Endothelial cell of umbilical vein (primary cell): ENCODE measurements around the gene PLA2G2E.

ENCODE experiments used
- EZH2 ChIP-seq: IDR thresholded peaks from 2 replicates; pipeline ENCODE4 v1.6.1; 2012; ENCODE audit warnings: borderline replicate concordance, low read depth, mild to moderate bottlenecking, moderate library complexity, low read length, inconsistent platforms; ENCODE audit not compliant: severe bottlenecking
- GATA2 ChIP-seq: IDR thresholded peaks from 2 replicates; pipeline ENCODE4 v1.7.0; 2011; ENCODE audit warnings: low read depth, mild to moderate bottlenecking, moderate library complexity, mixed read lengths, low read length; ENCODE audit not compliant: insufficient read length, insufficient read depth
- POLR2A ChIP-seq: IDR thresholded peaks from 2 replicates; pipeline ENCODE4 v1.6.1; 2012; ENCODE audit warnings: low read depth, mild to moderate bottlenecking, control low read depth, low read length
- TF ChIP-seq, protein P1 (sequence below), 2 donors: IDR thresholded peaks; 1 replicate in 1 of 2; 2 replicates in 1 of 2; pipeline ENCODE4 v1.5.1; 2011; ENCODE audit warnings: low read length in 2 of 2, mild to moderate bottlenecking in 2 of 2, moderate library complexity in 2 of 2, control low read depth in 1 of 2, inconsistent platforms in 1 of 2, low read depth in 1 of 2; ENCODE audit not compliant: insufficient read depth in 1 of 2; ENCODE audit errors: extremely low read depth in 1 of 2
- TF ChIP-seq, protein P2 (sequence below): IDR thresholded peaks from 2 replicates; pipeline ENCODE4 v1.6.1; 2011; ENCODE audit not compliant: insufficient read depth, insufficient read length

DNA sequence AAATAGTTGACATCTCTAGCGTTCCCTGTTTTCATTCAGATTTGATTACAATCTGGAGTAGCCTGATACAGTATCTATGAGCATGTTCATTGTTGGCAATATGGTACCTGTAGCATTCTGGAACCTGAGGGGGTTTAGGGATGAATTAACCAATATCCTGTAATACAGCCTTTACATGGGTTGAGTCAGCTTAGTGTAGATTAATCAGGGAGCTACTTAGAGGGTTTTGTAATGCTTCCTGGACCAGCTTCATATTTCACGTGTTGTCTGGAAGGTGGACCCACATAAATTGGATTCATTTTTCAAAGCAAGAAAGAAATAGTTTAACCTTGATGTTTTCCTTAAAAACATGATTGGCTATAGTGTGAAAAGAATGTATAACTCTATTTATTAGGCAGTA is 37.6 kb downstream of the PLA2G2E start:
- TF ChIP-seq, protein P1, sequence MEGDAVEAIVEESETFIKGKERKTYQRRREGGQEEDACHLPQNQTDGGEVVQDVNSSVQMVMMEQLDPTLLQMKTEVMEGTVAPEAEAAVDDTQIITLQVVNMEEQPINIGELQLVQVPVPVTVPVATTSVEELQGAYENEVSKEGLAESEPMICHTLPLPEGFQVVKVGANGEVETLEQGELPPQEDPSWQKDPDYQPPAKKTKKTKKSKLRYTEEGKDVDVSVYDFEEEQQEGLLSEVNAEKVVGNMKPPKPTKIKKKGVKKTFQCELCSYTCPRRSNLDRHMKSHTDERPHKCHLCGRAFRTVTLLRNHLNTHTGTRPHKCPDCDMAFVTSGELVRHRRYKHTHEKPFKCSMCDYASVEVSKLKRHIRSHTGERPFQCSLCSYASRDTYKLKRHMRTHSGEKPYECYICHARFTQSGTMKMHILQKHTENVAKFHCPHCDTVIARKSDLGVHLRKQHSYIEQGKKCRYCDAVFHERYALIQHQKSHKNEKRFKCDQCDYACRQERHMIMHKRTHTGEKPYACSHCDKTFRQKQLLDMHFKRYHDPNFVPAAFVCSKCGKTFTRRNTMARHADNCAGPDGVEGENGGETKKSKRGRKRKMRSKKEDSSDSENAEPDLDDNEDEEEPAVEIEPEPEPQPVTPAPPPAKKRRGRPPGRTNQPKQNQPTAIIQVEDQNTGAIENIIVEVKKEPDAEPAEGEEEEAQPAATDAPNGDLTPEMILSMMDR (IDR thresholded peaks at IDR 0.05; ENCODE audit: extremely low read depth in 1 of 2, insufficient read depth in 1 of 2, low read depth in 1 of 2, low read length in 2 of 2), result no peak
- no peak for TF ChIP-seq POLR2A
- no peak for TF ChIP-seq EZH2
- TF ChIP-seq, protein P2, sequence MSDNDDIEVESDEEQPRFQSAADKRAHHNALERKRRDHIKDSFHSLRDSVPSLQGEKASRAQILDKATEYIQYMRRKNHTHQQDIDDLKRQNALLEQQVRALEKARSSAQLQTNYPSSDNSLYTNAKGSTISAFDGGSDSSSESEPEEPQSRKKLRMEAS, result no peak
- TF ChIP-seq GATA2, result no peak
